Measurements from ENCODE around the gene MYBPC1.
"Not testable (repeated sequence)": the region's sequence is repeated elsewhere in the genome, so short reads cannot be mapped to it uniquely, and the experiment has no call there.

Gene MYBPC1

GRCh38 chr12:101729842-101730241 lies 135.1 kb downstream of the MYBPC1 start:
- in situ Hi-C loops (cut with MboI; ENCODE audit: low sequenced_read_pairs): no loop called here

- in situ Hi-C loops (cut with MboI; ENCODE audit: low sequenced_read_pairs): no loop called here
Measured at GRCh38 chr12:101732318-101732717, 137.5 kb downstream of the MYBPC1 start.

GRCh38 chr12:101733166-101733565 lies 138.4 kb downstream of the MYBPC1 start:
- in situ Hi-C loops (cut with MboI; ENCODE audit: low sequenced_read_pairs): no loop called here

GRCh38 chr12:101734482-101734881 lies 139.7 kb downstream of the MYBPC1 start:
- in situ Hi-C loops (cut with MboI; ENCODE audit: low sequenced_read_pairs): not testable (repeated sequence)

Measured in HL-60/S4 treated with retinoic acid at 250 ng/mL for 4 days and 3 days (cell line).